ENCODE measurements around the gene THRAP3.
A peak's percentile ranks its signal among the peaks of the same experiment; 100 is the strongest.

DNA sequence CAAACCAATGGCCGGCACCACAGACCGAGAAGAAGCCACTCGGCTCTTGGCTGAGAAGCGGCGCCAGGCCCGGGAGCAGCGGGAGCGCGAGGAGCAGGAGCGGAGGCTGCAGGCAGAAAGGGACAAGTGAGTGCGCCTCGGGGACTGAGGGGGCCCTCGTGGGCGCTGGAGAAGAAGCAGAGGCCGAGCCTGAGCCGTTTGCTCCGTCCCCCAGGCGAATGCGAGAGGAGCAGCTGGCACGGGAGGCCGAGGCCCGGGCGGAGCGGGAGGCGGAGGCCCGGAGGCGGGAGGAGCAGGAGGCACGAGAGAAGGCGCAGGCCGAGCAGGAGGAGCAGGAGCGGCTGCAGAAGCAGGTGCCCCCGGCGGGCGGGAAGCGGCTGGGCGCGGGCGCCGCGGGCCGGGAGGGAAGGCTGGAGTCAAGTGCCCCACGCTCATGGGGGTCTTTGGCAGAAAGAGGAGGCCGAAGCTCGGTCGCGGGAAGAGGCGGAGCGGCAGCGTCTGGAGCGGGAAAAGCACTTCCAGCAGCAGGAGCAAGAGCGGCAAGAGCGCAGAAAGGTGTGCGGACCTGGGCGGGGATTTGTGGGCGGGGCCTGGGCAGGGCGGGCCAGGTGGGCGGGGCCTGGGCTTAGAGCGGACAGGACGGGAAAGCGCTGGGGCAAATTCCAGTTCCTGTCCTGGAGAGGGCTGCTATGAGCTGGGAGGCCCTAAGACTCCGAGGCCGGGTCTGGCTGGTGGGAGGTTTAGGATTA lies 45.6 kb upstream of the THRAP3 start:
- peak; percentile 51 for TF ChIP-seq POLR2A (IDR thresholded peaks at IDR 0.05)
- peak in 2 of 3 donors; percentile 44 to 66 for TF ChIP-seq POLR2AphosphoS5 (IDR thresholded peaks at IDR 0.05)
